BLaER1 (cell line): Measurements from ENCODE around the gene UFC1.

Experiments used
- H3K27ac ChIP-seq: shearing (Covaris generic); formaldehyde crosslinking; 2 replicates; pipeline ENCODE4 v1.8.1; 2022
- H3K27me3 ChIP-seq: shearing (Covaris generic); formaldehyde crosslinking; 2 replicates; pipeline ENCODE4 v1.8.1; 2022
- H3K36me3 ChIP-seq: shearing (Covaris generic); formaldehyde crosslinking; 2 replicates; pipeline ENCODE4 v1.8.1; 2022
- H3K4me1 ChIP-seq: shearing (Covaris generic); formaldehyde crosslinking; 2 replicates; pipeline ENCODE4 v1.8.1; 2022
- H3K4me2 ChIP-seq: shearing (Covaris generic); formaldehyde crosslinking; 2 replicates; pipeline ENCODE4 v1.8.1; 2022
- H3K4me3 ChIP-seq: shearing (Covaris generic); formaldehyde crosslinking; 2 replicates; pipeline ENCODE4 v1.8.1; 2022
- H3K9ac ChIP-seq: shearing (Covaris generic); formaldehyde crosslinking; 2 replicates; pipeline ENCODE4 v1.8.1; 2022
- H3K9me3 ChIP-seq: shearing (Covaris generic); formaldehyde crosslinking; 2 replicates; pipeline ENCODE4 v1.8.1; 2022
- H4K20me1 ChIP-seq: shearing (Covaris generic); formaldehyde crosslinking; 2 replicates; pipeline ENCODE4 v1.8.1; 2022
- Cebpa-rat ChIP-seq: shearing (Covaris generic); IDR thresholded peaks from 2 replicates; pipeline ENCODE4 v1.8.1; 2022

Gene UFC1

DNA sequence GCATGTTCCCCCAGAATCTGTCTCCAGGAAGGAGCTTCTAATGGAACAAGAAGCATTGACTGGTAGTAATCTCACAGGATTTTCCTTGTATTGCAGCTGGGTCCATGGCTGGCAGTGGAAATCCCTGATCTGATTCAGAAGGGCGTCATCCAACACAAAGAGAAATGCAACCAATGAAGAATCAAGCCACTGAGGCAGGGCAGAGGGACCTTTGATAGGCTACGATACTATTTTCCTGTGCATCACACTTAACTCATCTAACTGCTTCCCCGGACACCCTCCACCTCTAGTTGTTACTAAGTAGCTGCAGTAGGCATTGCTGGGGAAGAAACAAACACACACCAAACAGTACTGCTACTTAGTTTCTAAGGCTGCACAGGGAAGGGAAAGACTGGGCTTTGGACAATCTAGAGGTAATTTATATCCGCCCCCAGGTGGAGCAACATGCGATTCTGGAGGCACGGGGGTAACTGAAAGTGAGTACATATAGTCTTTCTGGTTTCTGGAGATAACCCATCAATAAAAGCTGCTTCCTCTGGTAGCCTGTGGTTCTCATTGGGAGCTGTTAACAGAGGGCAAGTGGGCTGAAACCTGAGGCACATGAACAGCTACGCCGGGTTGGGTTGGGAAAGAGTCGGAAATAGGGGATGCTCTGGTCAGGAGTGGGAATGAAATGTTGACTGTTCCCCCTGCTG lies 4.7 kb downstream of the UFC1 start:
- H3K9ac ChIP-seq: peak overlapping the region; percentile 95; the same call in 1 of the 2 replicates
- no peak overlapping the region for H3K27ac ChIP-seq
- H3K4me1 ChIP-seq: peaks cover 44% of the 10 kb centered on the region
- TF ChIP-seq Cebpa-rat: no peak
- no peaks in the 10 kb centered on the region for H4K20me1 ChIP-seq
- no peaks in the 10 kb centered on the region for H3K27me3 ChIP-seq
- peaks cover 62% of the 10 kb centered on the region for H3K36me3 ChIP-seq
- H3K9me3 ChIP-seq: no peaks in the 10 kb centered on the region
- peak overlapping the region; percentile 90 for H3K4me3 ChIP-seq
- peak overlapping the region; percentile 90 for H3K4me2 ChIP-seq

DNA sequence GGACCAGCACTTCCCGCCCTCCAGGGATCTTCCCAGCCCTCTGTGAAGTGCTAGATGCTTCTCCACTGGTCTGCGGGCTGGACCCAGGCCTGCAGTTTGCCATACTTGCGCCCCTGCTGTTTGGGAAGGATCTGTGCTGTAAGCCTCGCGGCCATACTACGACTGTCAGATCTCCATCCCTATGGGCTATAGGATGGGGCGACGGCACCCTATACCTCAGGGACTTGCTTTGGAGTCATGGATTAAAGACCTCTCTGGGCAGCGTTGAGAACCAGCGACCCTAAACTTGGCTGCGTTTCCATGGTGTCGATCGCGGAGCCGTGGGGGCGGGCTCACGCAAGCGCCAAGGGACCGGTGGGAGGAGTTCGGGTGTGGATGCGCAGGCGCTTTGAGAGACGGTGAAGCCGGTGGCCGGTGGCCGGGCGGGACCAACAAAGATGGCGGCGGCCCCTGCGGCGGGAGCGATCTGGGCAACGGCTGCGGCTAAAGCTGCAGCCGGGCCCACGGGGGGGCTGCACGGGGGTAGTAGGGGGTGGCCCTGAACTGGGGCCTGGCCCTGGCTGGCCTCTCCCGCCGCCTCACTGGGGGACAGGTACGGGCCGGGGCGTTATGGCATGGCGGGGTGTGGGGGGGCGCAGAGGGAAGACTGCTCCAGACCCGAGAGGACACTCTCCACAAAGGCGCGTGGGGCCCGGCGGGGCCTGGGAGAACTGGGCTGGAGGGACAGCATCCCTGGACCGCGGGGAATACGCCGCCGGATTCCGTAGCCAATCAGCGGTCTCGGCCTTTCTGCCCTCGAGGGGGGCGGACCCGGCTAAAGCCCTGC lies 5.5 kb downstream of the UFC1 start, which contains the start of gene USP21:
Gene USP21, plus strand, starts transcription at position 414 of the 826 bp plus-strand sequence. CDS start 1,141 bp downstream, outside the sequence.
- peaks cover 70% of the 10 kb centered on the region for H3K36me3 ChIP-seq

DNA sequence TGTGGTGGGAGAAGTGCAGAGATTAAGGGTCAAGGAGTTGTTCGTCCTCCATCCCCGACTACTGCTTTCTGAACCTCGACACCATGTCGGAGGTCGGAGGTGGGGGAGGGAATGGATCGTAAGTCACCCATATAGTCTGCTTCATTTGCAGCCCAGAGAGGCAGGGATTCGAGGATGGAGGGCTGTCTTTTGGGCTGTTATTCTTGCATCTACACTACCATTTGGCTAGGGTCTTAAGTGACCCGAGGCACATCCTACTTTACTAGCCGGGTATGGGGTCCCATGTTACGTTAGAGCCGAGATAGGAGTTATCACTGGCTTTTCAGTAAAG lies 6.1 kb downstream of the UFC1 start:
- peak overlapping the region; percentile 93 for H3K27ac ChIP-seq
- H3K9me3 ChIP-seq: no peaks in the 10 kb centered on the region
- peaks cover 40% of the 10 kb centered on the region for H3K4me1 ChIP-seq
- peak overlapping the region; percentile 90 for H3K4me2 ChIP-seq
- peak overlapping the region; percentile 90 for H3K4me3 ChIP-seq
- no peaks in the 10 kb centered on the region for H3K27me3 ChIP-seq
- no peak for TF ChIP-seq Cebpa-rat
- no peaks in the 10 kb centered on the region for H4K20me1 ChIP-seq
- peak overlapping the region; percentile 95 for H3K9ac ChIP-seq
- H3K36me3 ChIP-seq: peaks cover 76% of the 10 kb centered on the region

More for the DNA sequence above, 5.5 kb downstream of the UFC1 start, which contains the start of gene USP21:
- H4K20me1 ChIP-seq: no peaks in the 10 kb centered on the region
- no peaks in the 10 kb centered on the region for H3K9me3 ChIP-seq
- H3K9ac ChIP-seq: peak within 1 kb of the TSS; percentile 95
- no peak for TF ChIP-seq Cebpa-rat
- no peaks in the 10 kb centered on the region for H3K27me3 ChIP-seq
- H3K4me2 ChIP-seq: peak within 1 kb of the TSS; percentile 90
- peaks cover 43% of the 10 kb centered on the region for H3K4me1 ChIP-seq
- peak within 1 kb of the TSS; percentile 93 for H3K27ac ChIP-seq
- H3K4me3 ChIP-seq: peak within 1 kb of the TSS; percentile 90

DNA sequence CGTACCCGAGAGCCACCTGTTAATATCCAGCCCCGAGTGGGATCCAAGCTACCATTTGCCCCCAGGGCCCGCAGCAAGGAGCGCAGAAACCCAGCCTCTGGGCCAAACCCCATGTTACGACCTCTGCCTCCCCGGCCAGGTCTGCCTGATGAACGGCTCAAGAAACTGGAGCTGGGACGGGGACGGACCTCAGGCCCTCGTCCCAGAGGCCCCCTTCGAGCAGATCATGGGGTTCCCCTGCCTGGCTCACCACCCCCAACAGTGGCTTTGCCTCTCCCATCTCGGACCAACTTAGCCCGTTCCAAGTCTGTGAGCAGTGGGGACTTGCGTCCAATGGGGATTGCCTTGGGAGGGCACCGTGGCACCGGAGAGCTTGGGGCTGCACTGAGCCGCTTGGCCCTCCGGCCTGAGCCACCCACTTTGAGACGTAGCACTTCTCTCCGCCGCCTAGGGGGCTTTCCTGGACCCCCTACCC lies 6.9 kb downstream of the UFC1 start:
- H3K36me3 ChIP-seq: peaks cover 78% of the 10 kb centered on the region
- no peaks in the 10 kb centered on the region for H3K9me3 ChIP-seq
- H3K27ac ChIP-seq: no peak overlapping the region
- no peaks in the 10 kb centered on the region for H4K20me1 ChIP-seq
- H3K27me3 ChIP-seq: no peaks in the 10 kb centered on the region
- no peak overlapping the region for H3K4me3 ChIP-seq
- no peak for TF ChIP-seq Cebpa-rat
- H3K4me1 ChIP-seq: peaks cover 39% of the 10 kb centered on the region
- 0 out of 2 replicates have a peak overlapping the region, but pooled peaks have one; percentile 0 for H3K9ac ChIP-seq
- H3K4me2 ChIP-seq: peak overlapping the region; percentile 90

DNA sequence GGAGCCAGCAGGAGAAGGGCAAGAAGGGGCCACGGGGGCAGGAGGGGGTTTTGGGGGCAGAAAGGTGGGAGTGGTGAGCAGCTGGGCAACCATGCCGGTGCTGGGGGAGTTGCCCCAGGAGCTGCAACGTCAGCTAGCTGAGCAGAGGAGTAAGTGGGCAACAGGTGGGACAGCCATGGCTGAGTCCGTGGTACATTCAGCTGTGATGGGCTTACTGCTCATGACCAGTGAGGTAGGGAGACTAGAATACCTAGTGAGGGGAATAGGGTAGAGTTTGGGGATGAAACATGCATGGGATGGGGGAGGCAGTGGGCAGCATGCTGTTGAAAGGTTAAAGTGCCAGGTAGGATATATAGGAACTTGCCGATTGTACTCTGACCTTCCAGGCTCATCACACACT lies 7.9 kb downstream of the UFC1 start:
- Histone ChIP-seq H3K9ac (no peak overlapping the region), H3K27me3 (no peaks in the 10 kb centered on the region), H3K36me3 (peaks cover 69% of the 10 kb centered on the region), H3K27ac (no peak overlapping the region), H3K4me2 (no peak overlapping the region), H3K9me3 (no peaks in the 10 kb centered on the region), H4K20me1 (no peaks in the 10 kb centered on the region), H3K4me1 (peaks cover 36% of the 10 kb centered on the region), H3K4me3 (no peak overlapping the region)
- no peak for TF ChIP-seq Cebpa-rat

DNA sequence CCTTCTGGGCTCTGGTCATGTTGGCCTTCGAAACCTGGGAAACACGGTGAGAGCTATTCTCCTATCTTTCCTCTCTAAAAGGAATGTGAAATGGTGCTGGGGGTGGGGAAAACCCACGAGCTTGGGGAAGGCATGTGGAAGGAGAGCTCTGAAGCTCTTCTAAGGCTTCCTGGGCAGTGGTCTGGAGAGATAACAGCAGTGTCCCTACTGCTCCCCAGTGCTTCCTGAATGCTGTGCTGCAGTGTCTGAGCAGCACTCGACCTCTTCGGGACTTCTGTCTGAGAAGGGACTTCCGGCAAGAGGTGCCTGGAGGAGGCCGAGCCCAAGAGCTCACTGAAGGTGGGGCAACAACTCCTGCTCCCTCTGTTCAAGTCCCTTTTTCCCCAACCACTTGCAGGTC lies 8.3 kb downstream of the UFC1 start:
- H3K4me2 ChIP-seq: no peak overlapping the region
- no peaks in the 10 kb centered on the region for H3K27me3 ChIP-seq
- H3K4me3 ChIP-seq: no peak overlapping the region
- no peaks in the 10 kb centered on the region for H4K20me1 ChIP-seq
- no peak overlapping the region for H3K9ac ChIP-seq
- no peaks in the 10 kb centered on the region for H3K9me3 ChIP-seq
- TF ChIP-seq Cebpa-rat: no peak
- H3K27ac ChIP-seq: no peak overlapping the region
- peaks cover 39% of the 10 kb centered on the region for H3K4me1 ChIP-seq
- H3K36me3 ChIP-seq: peaks cover 65% of the 10 kb centered on the region

DNA sequence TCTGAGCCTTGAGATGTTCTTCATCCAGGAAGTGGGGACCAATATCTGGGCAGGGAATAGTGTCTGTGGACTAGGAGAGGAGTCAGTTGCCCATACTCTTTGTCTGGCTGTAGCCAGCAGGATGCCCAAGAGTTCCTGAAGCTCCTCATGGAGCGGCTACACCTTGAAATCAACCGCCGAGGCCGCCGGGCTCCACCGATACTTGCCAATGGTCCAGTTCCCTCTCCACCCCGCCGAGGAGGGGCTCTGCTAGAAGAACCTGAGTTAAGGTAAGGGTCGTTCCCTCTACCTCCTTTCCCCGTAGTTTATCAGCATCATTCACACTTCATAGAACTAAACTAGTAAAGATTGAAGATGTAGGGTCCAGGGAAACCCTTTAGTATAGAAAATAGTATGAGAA lies 9.0 kb downstream of the UFC1 start:
- H3K4me2 ChIP-seq: no peak overlapping the region

DNA sequence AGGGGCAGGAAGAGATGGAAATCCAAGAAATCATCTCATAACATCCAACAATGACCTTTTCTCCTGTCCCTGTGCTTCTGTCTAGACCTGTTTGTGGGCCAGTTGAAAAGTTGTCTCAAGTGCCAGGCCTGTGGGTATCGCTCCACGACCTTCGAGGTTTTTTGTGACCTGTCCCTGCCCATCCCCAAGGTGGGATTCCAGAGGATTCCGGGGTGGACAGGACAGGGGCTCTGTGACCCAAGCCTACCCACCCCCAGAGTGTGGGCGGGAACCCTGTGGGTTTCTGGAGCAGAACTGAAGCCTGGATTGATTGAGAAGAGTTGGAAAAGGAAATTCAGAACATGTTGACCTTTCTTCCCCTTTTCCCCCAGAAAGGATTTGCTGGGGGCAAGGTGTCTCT lies 10.0 kb downstream of the UFC1 start:
- no peaks in the 10 kb centered on the region for H4K20me1 ChIP-seq
- no peak overlapping the region for H3K9ac ChIP-seq
- no peaks in the 10 kb centered on the region for H3K9me3 ChIP-seq
- TF ChIP-seq Cebpa-rat: no peak
- H3K4me3 ChIP-seq: no peak overlapping the region
- no peaks in the 10 kb centered on the region for H3K27me3 ChIP-seq
- H3K4me1 ChIP-seq: peaks cover 44% of the 10 kb centered on the region
- H3K36me3 ChIP-seq: peaks cover 49% of the 10 kb centered on the region
- H3K27ac ChIP-seq: no peak overlapping the region
- no peak overlapping the region for H3K4me2 ChIP-seq

More for the DNA sequence above, 9.0 kb downstream of the UFC1 start:
- H3K36me3 ChIP-seq: peaks cover 57% of the 10 kb centered on the region
- no peaks in the 10 kb centered on the region for H4K20me1 ChIP-seq
- H3K27me3 ChIP-seq: no peaks in the 10 kb centered on the region
- H3K9me3 ChIP-seq: no peaks in the 10 kb centered on the region
- TF ChIP-seq Cebpa-rat: no peak
- H3K4me1 ChIP-seq: peaks cover 47% of the 10 kb centered on the region
- 0 out of 2 replicates have a peak overlapping the region, but pooled peaks have one; percentile 18 for H3K9ac ChIP-seq
- no peak overlapping the region for H3K4me3 ChIP-seq
- no peak overlapping the region for H3K27ac ChIP-seq

DNA sequence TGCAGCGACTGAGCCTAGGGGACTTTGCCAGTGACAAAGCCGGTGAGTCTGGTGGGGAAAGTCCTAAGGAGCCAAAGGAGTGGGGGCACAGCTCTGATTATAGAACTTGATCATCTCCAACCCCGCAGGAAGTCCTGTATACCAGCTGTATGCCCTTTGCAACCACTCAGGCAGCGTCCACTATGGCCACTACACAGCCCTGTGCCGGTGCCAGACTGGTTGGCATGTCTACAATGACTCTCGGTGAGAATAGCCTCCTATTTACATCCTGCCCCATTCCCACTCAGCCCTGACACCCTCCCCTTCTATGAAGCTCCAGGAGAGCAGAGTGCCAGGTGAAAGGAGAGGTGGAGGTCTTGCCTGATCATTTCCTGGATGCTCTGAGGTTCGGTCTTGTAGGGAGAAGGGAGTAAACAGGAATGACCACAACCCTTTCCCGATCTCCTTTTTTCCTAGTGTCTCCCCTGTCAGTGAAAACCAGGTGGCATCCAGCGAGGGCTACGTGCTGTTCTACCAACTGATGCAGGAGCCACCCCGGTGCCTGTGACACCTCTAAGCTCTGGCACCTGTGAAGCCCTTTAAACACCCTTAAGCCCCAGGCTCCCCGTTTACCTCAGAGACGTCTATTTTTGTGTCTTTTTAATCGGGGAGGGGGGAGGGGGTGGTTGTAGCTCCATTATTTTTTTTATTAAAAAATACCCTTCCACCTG lies 11.3 kb downstream of the UFC1 start:
- peak overlapping the region; percentile 79 for H3K9ac ChIP-seq
- H3K4me1 ChIP-seq: peaks cover 38% of the 10 kb centered on the region
- H3K27ac ChIP-seq: no peak overlapping the region; the same call in 1 of the 2 replicates
- no peaks in the 10 kb centered on the region for H4K20me1 ChIP-seq
- H3K36me3 ChIP-seq: peaks cover 58% of the 10 kb centered on the region
- H3K9me3 ChIP-seq: no peaks in the 10 kb centered on the region
- H3K4me2 ChIP-seq: peak overlapping the region; percentile 99
- TF ChIP-seq Cebpa-rat: no peak
- H3K27me3 ChIP-seq: no peaks in the 10 kb centered on the region
- H3K4me3 ChIP-seq: peak overlapping the region; percentile 75
